Activated T-helper 1 cell treated with anti-CD3 and anti-CD28 coated beads, Interleukin-2, amount 50 U/mL, for 16 hours (primary cell): Measurements from ENCODE around the gene MFN1.

Experiments used
- DNase-seq, 2 donors: peaks; one replicate each; pipeline ENCODE4 v3.0.0-alpha.2; 2020; ENCODE audit warnings: low read depth in 1 of 2, low spot score in 1 of 2

MFN1 gene

GRCh38 chr3:179428876-179429548 is 81.5 kb downstream of the MFN1 start:
- no peak for DNase-seq

GRCh38 chr3:179430277-179430870 is 82.9 kb downstream of the MFN1 start:
- DNase-seq, result no peak

- DNase-seq, result no peak
These were observed 84.5 kb downstream of the MFN1 start for GRCh38 chr3:179432021-179432420.

- DNase-seq, result no peak
These were observed 84.9 kb downstream of the MFN1 start for GRCh38 chr3:179432451-179432850.

GRCh38 chr3:179436517-179436916 is 89.0 kb downstream of the MFN1 start:
- no peak for DNase-seq

GRCh38 chr3:179438841-179439240 is 91.3 kb downstream of the MFN1 start:
- DNase-seq, result no peak
